ENCODE results near the gene TRPM4. TPM values are rescaled to one million over a fixed set of nuclear protein-coding genes. Genes with fewer than 3 reads are reported as not detected.

TRPM4 gene
- total and polyA plus RNA-seq, 2 of the 13 experiments (the other 11 are each of a cell fraction or from before 2014, with no cell fraction given), result 1.9 to 4.3 TPM

- TF ChIP-seq FOSL2 (CRISPR knock-in tag; IDR thresholded peaks at IDR 0.05) (peak; percentile 12; the same call in 1 of the 2 replicates), RNF219 (CRISPR knock-in tag; IDR thresholded peaks at IDR 0.05) (no peak), TBX2 (CRISPR knock-in tag; IDR thresholded peaks at IDR 0.05; ENCODE audit: borderline replicate concordance) (peak; percentile 79), SATB2 (CRISPR knock-in tag; IDR thresholded peaks at IDR 0.05) (0 out of 2 replicates have a peak, but pooled peaks have one; percentile 27), ZNF614 (CRISPR knock-in tag; IDR thresholded peaks at IDR 0.05; ENCODE audit: borderline replicate concordance) (no peak), YEATS4 (CRISPR knock-in tag; IDR thresholded peaks at IDR 0.05; ENCODE audit: borderline replicate concordance) (peak; percentile 71), POLR2G (IDR thresholded peaks at IDR 0.05; ENCODE audit: low read depth, low read length) (peak; percentile 75), HINFP (CRISPR knock-in tag; IDR thresholded peaks at IDR 0.05; ENCODE audit: low read depth) (0 out of 2 replicates have a peak, but pooled peaks have one; percentile 62), ZBTB21 (CRISPR knock-in tag; IDR thresholded peaks at IDR 0.05) (peak; percentile 77), TCF7L2 (IDR thresholded peaks at IDR 0.05; ENCODE audit: low read depth, low read length) (no peak), ZNF160 (CRISPR knock-in tag; IDR thresholded peaks at IDR 0.05) (0 out of 2 replicates have a peak, but pooled peaks have one; percentile 65), HMGXB3 (CRISPR knock-in tag; IDR thresholded peaks at IDR 0.05; ENCODE audit: borderline replicate concordance) (no peak), SP1 (IDR thresholded peaks at IDR 0.05) (no peak), SP1 (CRISPR knock-in tag; IDR thresholded peaks at IDR 0.05) (peak; percentile 13; the same call in 1 of the 2 replicates), MED1 (CRISPR knock-in tag; IDR thresholded peaks at IDR 0.05) (peak; percentile 45; the same call in 1 of the 2 replicates), CBX5 (CRISPR knock-in tag; IDR thresholded peaks at IDR 0.05; ENCODE audit: borderline replicate concordance) (no peak; the same call in 1 of the 2 replicates), ZNF773 (CRISPR knock-in tag; IDR thresholded peaks at IDR 0.05; ENCODE audit: borderline replicate concordance) (peak; percentile 83; the same call in 1 of the 2 replicates), ZNF224 (CRISPR knock-in tag; IDR thresholded peaks at IDR 0.05) (peak; percentile 80; the same call in 1 of the 2 replicates), ZNF251 (CRISPR knock-in tag; IDR thresholded peaks at IDR 0.05) (0 out of 2 replicates have a peak, but pooled peaks have one; percentile 92)
These were observed 7.3 kb upstream of the TRPM4 start (continued) for GRCh38 chr19:49150106-49150943.

Measured in HepG2 (cell line).